DMS153 treated with DMSO at 0.1 percent for 48 hours (cell line): ENCODE measurements around the gene COASY.
"Not testable (repeated sequence)": the region's sequence is repeated elsewhere in the genome, so short reads cannot be mapped to it uniquely, and the experiment has no call there.

Source experiments
- DNase-seq: peaks from one replicate; lab custom pipeline; 2025; ENCODE audit not compliant: unreplicated experiment; lab: John Stamatoyannopoulos, UW

The COASY gene

DNA sequence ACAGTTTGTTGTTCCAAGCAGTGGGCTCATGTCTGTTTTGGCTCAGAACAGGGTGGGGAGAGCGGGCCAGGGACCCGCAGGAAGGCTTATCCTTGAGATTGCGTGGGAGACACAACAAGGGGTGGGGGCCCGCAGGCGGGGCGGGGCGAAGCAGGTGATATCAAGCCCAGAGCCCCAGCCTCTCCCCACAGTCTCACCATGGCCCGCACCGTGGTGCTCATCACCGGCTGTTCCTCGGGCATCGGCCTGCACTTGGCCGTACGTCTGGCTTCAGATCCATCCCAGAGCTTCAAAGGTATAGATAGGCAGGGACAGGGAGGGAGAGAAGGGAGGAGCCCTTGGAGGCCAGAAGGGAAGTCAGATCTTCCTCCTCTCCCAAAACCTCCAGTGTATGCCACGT lies 9.2 kb upstream of the COASY start, which contains the start of gene HSD17B1:
Gene HSD17B1, plus strand, starts transcription at position 188 of the 400 bp plus-strand sequence. Its CDS starts 11 bp downstream, at position 199.
- not testable (repeated sequence) for DNase-seq

DNA sequence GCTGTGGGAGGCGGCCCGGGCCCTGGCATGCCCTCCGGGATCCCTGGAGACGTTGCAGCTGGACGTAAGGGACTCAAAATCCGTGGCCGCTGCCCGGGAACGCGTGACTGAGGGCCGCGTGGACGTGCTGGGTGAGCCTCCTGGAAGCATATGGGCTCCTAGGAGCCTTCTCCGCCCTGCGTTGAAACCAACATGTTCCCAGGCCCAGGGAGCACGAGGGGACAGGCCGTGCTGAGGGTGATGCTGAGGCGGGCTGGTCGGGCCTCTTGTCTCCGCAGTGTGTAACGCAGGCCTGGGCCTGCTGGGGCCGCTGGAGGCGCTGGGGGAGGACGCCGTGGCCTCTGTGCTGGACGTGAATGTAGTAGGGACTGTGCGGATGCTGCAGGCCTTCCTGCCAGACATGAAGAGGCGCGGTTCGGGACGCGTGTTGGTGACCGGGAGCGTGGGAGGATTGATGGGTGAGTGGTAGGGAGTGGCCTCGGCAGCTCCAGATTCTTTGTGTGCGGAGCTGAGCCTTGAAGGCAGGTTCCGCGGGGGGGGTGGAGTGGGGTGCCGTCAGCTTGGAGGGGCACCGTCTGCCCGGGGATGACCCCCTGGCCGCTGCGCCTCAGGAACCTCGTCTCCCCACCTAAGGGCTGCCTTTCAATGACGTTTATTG lies 8.7 kb upstream of the COASY start:
- DNase-seq = no peak

DNA sequence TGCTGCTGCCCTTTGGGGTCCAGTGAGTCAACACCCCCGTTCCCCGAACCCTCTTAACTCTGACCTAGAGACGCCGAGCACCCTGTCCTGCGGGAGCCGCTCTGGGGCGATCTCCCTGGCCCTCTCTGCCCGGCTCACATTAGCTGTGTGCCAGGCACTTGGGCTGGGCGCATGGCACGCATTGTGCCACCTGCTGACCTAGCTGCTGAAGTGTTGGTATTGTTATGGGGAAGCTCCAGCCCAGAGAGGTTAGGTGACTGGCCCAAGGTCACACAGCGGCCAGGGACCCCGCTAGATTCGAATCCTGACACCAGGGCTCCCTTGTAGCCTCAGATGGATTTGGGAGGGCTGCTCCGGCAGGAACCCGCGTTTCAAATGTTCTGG lies 8.1 kb upstream of the COASY start:
- DNase-seq = no peak

DNA sequence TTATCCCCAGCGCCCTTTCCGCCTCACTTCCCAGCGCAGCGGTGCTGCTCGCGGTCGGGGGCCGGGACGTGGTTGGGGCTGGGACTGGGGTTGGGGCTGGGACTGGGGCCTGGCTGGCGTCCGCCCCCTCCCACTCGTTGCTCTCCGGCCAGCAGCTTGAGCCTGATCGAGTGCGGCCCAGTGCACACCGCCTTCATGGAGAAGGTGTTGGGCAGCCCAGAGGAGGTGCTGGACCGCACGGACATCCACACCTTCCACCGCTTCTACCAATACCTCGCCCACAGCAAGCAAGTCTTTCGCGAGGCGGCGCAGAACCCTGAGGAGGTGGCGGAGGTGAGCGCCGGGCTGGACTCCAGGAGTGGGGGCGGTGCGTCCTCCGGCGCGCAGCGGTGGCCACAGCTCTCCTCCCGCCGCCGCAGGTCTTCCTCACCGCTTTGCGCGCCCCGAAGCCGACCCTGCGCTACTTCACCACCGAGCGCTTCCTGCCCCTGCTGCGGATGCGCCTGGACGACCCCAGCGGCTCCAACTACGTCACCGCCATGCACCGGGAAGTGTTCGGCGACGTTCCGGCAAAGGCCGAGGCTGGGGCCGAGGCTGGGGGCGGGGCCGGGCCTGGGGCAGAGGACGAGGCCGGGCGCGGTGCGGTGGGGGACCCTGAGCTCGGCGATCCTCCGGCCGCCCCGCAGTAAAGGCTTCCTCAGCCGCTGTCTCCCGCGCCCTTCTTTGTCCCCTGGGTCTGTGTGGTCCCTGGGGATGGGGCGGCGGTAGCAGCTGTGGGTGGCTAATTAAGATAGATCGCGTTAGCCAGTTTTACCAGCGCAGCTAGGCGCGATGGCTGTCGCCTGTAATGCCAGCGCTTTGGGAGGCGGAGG lies 7.5 kb upstream of the COASY start:
- peak; percentile 48 for DNase-seq

DNA sequence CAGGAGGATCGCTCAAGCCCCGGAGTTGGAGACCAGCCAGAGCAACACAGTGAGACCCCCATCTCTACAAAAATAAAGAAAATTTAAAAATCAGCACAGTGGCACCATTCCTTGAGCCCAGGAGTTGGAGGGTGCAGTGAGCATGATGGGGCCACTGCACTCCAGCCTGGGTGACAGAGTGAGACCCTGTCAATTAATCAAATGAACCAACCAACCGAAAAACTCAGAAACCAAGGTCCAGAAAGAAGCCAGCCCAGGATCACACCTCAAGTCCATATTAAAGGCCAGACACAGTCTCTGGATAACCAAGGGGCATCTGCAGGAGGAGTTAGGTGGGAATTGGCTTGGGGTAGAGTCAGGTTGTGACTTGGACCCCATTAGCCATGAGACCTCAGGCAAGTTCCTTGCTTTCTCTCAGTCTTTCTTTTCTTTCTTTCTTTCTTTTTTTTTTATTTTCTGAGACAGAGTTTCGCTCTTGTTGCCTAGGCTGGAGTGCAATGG lies 6.8 kb upstream of the COASY start:
- no peak for DNase-seq

DNA sequence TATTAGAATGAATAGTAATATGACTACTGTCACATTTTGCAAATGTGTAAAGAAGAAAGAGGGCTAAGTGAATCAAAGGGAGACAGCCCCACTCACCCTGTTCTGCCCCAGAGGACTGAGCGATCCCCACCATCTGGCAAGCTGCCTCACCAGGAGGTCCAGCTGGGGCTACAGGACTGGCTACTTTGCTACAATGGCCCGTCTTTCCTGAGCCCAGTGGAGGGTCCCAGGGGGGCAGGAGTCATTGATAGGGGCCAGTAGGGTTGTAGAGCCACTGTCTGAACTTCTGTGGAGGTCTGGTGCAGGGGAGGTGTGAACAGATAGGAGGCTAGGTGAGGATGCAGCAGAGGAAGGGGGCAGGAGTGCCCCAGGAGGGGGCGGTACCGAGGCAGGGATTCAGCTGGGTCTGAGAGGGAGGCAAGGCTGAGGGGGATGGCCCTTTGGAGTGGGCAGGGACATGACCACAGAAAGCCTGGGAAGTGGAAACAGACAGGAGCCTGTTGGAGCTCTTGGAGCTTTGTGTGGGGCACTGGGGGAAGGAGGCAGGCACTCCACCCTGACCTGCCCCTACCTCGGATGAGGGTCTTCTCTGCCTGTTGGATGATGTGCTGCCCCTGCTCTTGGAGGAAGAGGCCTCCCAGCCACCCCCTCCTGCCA lies 5.9 kb upstream of the COASY start:
- not testable (repeated sequence) for DNase-seq

DNA sequence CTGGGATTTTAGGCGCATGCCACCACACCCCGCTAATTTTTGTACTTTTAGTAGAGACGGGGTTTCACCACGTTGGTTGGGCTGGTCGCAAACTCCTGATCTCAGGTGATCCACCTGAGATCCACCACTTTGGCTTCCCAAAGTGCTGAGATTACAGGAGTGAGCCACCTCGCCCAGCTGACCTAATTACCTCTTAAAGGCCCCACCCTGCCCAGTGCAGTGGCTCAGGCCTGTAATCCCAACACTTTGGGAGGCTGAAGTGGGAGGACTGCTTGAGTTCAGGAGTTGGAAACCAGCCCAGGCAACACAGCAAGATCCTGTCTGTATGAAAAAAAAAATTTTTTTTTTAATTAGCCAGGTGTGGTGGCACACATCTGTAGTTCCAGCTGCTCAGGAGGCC lies 2.9 kb upstream of the COASY start:
- DNase-seq = no peak

DNA sequence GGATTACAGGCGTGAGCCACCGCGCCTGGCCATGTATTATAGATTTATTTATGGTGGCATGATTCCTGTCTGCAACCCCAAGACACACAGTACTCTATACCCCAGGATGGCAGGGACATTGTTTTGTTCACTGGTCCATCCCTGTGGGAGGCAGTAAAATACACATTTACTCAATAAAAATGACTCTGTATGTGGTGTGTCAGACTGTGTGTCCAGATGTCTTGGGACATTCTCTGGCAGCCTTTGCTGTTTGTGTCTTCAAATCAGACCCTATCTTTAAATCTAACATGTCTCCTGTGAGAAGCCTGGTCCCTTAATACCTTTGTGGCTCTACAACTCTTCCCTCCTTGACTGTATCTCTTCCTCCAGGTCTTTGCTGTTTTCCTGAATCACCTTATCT lies 1.7 kb upstream of the COASY start:
- DNase-seq = no peak

DNA sequence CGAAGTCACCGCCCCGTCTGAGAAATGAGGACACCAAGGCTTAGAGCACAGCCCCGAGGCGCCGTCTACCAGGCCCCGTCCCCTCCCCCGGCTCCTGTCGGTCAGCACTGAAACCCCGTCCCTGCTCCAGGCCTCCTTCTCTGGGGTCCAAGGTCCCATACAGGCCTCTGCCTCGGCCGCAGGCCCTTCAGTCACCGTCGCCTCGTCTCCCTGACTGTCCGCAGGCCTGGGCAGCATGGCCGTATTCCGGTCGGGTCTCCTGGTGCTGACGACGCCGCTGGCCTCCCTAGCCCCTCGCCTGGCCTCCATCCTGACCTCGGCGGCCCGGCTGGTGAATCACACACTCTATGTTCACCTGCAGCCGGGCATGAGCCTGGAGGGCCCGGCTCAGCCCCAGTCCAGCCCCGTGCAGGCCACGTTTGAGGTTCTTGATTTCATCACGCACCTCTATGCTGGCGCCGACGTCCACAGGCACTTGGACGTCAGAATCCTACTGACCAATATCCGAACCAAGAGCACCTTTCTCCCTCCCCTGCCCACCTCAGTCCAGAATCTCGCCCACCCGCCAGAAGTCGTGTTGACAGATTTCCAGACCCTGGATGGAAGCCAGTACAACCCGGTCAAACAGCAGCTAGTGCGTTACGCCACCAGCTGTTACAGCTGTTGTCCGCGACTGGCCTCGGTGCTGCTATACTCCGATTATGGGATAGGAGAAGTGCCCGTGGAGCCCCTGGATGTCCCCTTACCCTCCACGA lies 617 bp downstream of the COASY start:
- no peak for DNase-seq

DNA sequence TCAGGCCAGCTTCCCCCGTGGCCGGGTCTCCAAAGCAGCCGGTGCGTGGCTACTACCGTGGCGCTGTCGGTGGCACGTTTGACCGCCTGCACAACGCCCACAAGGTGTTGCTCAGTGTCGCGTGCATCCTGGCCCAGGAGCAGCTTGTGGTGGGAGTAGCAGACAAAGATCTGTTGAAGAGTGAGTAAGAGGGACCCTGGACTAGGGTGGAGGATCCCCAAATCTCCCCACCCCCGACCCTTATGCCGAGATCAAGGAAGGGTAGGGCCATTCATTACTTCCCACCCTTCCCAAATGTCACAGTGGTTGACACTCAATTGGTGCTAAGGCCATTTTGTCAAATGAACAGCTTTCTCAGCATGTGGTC lies 1.2 kb downstream of the COASY start:
- DNase-seq = no peak

DNA sequence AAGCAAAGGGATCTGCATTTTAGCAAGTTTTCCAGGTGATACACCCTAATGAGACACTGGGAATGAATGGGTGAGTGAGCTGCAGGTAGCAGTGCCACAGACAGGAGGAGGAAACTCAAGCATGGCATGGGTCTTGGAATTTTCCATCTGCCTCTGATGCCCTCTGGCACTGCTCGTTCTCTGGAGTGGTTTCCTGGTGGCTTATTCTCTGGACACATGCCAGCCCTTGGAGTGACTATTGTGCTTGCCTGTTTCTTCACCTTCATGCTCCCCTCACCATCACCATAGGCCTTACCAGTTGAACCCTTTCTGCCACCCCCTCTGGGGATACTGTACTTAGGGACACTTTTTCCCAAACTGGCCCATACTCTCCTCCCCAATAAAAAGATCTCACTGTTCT lies 1.6 kb downstream of the COASY start:
- DNase-seq = no peak

DNA sequence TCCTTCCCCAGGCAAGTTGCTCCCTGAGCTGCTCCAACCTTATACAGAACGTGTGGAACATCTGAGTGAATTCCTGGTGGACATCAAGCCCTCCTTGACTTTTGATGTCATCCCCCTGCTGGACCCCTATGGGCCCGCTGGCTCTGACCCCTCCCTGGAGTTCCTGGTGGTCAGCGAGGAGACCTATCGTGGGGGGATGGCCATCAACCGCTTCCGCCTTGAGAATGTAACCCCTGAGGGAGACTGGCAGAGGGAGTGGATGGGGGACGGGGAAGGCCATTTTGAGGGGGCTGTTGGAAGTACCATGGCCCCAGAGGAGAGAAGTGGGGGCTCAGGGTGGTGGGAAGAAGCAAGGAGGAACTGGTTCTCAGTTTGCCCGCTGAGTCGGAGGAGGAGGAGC lies 2.0 kb downstream of the COASY start:
- DNase-seq = no peak

DNA sequence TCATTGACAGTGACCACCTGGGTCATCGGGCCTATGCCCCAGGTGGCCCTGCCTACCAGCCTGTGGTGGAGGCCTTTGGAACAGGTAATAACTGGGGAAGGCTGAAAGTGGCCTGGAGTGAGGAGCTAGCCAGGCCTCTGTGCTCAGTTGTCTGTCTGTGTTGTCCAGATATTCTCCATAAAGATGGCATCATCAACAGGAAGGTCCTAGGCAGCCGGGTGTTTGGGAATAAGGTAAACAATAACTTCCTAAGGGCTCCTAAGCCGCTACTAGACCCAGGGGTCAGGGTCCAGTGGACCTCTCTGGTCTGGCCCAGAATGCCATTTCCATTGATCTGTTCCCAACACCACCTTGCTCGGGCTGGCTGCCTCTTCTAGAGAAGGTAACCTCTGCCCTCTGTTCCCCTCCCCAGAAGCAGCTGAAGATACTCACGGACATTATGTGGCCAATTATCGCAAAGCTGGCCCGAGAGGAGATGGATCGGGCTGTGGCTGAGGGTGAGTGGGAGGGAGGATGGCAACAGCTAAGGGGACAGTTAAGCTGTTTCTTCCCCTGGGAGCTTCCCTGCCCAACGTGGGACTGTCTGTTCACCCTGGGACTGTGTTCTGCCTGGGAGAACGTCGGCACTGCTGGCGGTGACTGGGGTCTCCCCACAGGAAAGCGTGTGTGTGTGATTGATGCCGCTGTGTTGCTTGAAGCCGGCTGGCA lies 3.0 kb downstream of the COASY start:
- DNase-seq = no peak

DNA sequence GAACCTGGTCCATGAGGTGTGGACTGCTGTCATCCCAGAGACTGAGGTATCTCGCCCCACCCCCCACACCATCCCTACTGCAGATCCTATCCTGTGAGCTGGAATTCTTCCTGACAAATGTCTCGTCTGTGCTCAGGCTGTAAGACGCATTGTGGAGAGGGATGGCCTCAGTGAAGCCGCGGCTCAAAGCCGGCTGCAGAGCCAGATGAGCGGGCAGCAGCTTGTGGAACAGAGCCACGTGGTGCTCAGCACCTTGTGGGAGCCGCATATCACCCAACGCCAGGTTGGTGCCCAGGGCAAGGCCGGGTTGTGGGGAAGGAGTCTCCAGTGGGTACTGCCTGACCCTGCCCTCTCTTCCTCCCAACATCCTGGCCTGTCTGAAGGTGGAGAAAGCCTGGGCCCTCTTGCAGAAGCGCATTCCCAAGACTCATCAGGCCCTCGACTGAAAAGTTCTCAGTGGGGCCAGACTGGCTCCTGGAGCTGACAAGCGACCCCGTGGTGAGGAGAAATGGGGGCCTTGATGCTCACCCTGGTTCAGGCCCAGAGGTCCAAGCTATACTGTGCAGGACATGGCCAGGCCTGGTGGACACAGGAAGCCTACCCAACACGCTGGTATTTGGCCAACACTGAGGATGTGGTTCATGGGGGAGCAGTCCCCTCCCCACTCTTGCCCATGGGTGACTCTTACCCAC lies 3.7 kb downstream of the COASY start:
- DNase-seq = no peak

DNA sequence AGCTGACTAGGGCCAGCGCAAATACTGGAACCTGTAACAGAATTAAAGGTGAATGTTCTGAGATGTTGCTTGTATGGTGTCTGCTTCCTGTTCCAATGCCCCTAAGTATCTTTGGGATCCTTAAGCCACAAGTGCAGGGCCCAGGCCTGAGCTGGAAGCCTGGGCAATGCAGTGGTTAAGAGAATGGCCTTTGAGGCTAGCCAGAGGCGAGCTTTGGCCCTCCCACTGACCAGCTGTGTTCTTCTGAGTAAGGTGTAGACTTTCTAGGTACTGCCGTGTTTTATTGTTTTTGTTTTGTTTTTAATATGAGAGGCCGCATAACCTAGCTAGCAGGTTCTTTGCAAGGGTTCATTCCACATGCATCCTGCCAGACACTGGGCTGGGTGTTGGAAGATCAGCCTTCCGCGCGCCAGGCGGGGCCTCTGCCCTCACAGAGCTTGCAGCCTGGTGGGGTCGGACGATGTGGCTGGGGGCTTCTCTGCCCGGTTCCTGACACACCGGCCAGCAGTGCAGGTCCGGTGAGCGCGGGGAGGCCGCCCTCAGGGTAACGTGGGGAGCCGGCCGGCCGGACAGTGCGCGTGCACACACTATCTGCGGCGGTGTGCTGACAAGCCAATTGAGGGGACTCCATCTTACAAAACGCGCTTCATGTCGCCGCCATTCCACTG lies 4.4 kb downstream of the COASY start:
- DNase-seq = no peak

DNA sequence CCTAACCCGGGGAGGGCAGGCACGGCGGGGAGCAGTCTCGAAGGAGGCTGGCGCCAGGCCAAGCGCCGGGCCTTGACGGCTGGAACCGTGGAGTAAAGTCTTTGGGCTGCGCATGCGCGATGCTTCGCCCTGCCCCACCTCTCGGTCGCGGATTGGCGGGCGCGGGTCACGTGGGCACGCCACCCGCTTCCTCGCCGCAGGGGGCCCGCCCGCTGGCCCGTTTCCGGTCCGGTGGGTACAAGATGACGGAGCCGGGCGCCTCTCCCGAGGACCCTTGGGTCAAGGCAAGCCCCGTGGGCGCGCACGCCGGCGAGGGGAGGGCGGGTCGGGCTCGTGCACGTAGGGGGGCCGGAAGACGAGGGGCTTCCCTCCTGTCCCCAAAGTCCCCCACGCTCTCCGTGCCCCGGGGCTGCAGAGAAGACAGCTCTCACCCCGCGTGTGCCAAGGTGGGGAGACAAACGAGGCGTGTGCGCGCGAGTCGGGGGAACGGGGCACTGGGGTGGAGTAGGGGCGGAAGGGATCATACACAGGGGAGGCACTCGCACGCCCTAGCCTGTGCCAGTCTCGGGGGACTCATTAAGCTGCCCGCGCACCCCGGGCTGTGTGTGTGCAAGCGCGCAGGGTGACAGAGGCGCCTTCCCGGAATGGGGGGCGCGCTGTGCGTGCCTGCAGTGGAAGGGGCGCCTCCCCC lies 5.1 kb downstream of the COASY start, which contains the start of gene MLX:
Gene MLX, plus strand, starts transcription at position 218 of the 691 bp plus-strand sequence. Its CDS starts 25 bp downstream, at position 243.
- DNase-seq = peak; percentile 89

DNA sequence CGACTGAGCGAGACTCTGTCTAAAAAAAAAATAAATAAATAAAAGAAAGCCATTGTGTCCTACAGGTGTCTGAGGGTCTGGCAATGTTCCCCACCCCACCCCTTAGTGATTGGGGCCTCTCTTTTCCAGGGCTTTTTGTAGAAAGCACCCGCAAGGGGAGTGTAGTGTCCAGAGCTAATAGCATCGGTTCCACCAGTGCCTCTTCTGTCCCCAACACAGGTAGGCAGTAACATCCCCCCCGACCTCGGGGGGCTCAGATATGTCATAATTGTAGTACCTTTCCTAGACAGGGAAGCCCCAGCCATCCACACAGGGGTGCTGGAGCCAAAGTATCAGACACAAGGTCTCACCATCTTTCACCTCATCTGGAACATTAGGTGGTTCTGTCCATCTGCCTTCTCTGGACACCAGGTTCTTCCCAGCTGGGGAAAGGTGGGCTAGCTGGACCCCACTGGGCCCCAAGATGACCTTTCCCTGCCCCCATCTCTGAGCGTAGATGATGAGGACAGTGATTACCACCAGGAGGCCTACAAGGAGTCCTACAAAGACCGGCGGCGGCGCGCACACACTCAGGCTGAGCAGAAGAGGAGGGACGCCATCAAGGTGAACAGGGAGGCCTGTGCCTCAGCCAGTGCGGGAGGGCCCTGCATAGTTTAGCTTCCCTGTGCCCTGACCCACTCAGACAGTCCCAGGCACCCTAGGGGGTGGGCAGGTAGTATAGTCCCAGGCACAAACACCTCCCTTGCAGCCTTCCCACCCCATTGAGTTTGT lies 6.6 kb downstream of the COASY start:
- DNase-seq = no peak
